GM12878 (cell line): ENCODE data around the gene JMJD7. TPM values are rescaled to one million over a fixed set of nuclear protein-coding genes. Genes with fewer than 3 reads are reported as not detected.
A peak's percentile ranks its signal among the peaks of the same experiment; 100 is the strongest.

ENCODE experiments used
- ATAC-seq: fragments of 200-7000 bp; cut with Tn5 transposase; 3 replicates; pipeline ENCODE4 v1.9.1; 2020; ENCODE audit warnings: mild to moderate bottlenecking, moderate library complexity
- BruUV-seq: library from RNA; stranded (reverse); fragments of 400-500 nt; replicated peaks from 2 replicates; lab custom pipeline; 2021; lab: Mats Ljungman, UMichigan
- CTCF ChIA-PET: fragments of 300-600 bp; sonication (Branson Sonifier 250); formaldehyde crosslinking; extraction: SDS; loops from one replicate; lab custom pipeline; 2021; ENCODE audit warnings: inconsistent platforms; lab: Yijun Ruan, JAX
- POLR2A ChIA-PET: fragments of 350-600 bp; formaldehyde crosslinking; extraction: SDS; loops from one replicate; lab custom pipeline; 2021; ENCODE audit warnings: inconsistent platforms; lab: Charles Lee
- RAD21 ChIA-PET: fragments of 300-600 bp; sonication (Branson Sonifier 250); formaldehyde crosslinking; loops from one replicate; lab custom pipeline; 2023; ENCODE audit warnings: antibody characterized with exemption; ENCODE audit not compliant: unreplicated experiment; lab: Charles Lee
- SMC1A ChIA-PET: fragments of 300-600 bp; sonication (Branson Sonifier 250); formaldehyde crosslinking; loops from one replicate; lab custom pipeline; 2023; ENCODE audit not compliant: unreplicated experiment, uncharacterized antibody; lab: Charles Lee
- DNase-seq: peaks from one replicate; pipeline ENCODE4 v3.0.0-alpha.2; 2011; ENCODE audit warnings: low read depth, low spot score
- FAIRE-seq: peaks from 3 replicates; lab custom pipeline; 2011; peaks lifted over from hg19 to GRCh38; lab: Jason Lieb, UNC
- H2AFZ ChIP-seq: 2 replicates; pipeline ENCODE4 v1.6.0; 2011; ENCODE audit warnings: low read depth, low read length, control low read depth; ENCODE audit not compliant: control insufficient read depth
- H3K27ac ChIP-seq: 2 replicates; pipeline ENCODE4 v1.5.1; 2011; ENCODE audit warnings: control low read depth; ENCODE audit not compliant: control insufficient read depth, insufficient read depth
- H3K27me3 ChIP-seq, 2 experiments: replicated peaks in 1 of 2; 2 replicates each; pipeline versions ENCODE4 v1.6.0 to v1.6.1; 2011; ENCODE audit warnings: low read length in 1 of 2; ENCODE audit not compliant: control insufficient read depth in 2 of 2, insufficient read depth in 2 of 2
- H3K36me3 ChIP-seq, 2 experiments: 2 replicates each; pipeline ENCODE4 v1.5.1; 2011; ENCODE audit warnings: low read length in 1 of 2; ENCODE audit not compliant: control insufficient read depth in 2 of 2, insufficient read depth in 2 of 2
- H3K4me1 ChIP-seq: 2 replicates; pipeline ENCODE4 v1.6.1; 2011; ENCODE audit warnings: mild to moderate bottlenecking, low read length, moderate library complexity, mixed read lengths; ENCODE audit not compliant: control insufficient read depth, insufficient read depth
- H3K4me2 ChIP-seq: 2 replicates; pipeline ENCODE4 v1.6.0; 2011; ENCODE audit warnings: control low read depth; ENCODE audit not compliant: control insufficient read depth, insufficient read depth
- H3K4me3 ChIP-seq: fragments of 200-600 bp; sonication (generic); 2 replicates; pipeline ENCODE4 v1.5.1; 2016
- H3K79me2 ChIP-seq: 2 replicates; pipeline ENCODE4 v1.6.0; 2011; ENCODE audit warnings: low read length; ENCODE audit not compliant: control insufficient read depth, insufficient read depth
- H3K9ac ChIP-seq: 2 replicates; pipeline ENCODE4 v1.8.0; 2011; ENCODE audit warnings: low read length, control low read depth, mixed read lengths; ENCODE audit not compliant: control insufficient read depth, insufficient read depth
- H3K9me3 ChIP-seq: replicated peaks from 3 replicates; pipeline ENCODE4 v1.5.1; 2011; ENCODE audit warnings: mild to moderate bottlenecking, low read length; ENCODE audit not compliant: control insufficient read depth, insufficient read depth
- H4K20me1 ChIP-seq: 2 replicates; pipeline ENCODE4 v1.6.0; 2011; ENCODE audit not compliant: control insufficient read depth, insufficient read depth
- BCLAF1 ChIP-seq: fragments of 450-650 bp; IDR thresholded peaks from 2 replicates; pipeline ENCODE4 v1.6.1; 2017; ENCODE audit warnings: antibody characterized with exemption, mild to moderate bottlenecking, moderate library complexity
- CEBPB ChIP-seq, 2 experiments: fragments of 150-350 bp in 1 of 2; IDR thresholded peaks; 2 replicates each; pipeline ENCODE4 v1.6.1; 2012 to 2014; ENCODE audit warnings: low read depth in 2 of 2, low read length in 2 of 2, borderline replicate concordance in 1 of 2, inconsistent platforms in 1 of 2
- HDGF ChIP-seq: fragments of 450-650 bp; IDR thresholded peaks from 2 replicates; pipeline ENCODE4 v1.6.1; 2016; ENCODE audit warnings: antibody characterized with exemption
- MLLT1 ChIP-seq: fragments of 450-650 bp; IDR thresholded peaks from 2 replicates; pipeline ENCODE4 v1.6.1; 2016; ENCODE audit warnings: mild to moderate bottlenecking
- MTA2 ChIP-seq: fragments of 450-650 bp; IDR thresholded peaks from 2 replicates; pipeline ENCODE4 v1.6.1; 2016; ENCODE audit warnings: low read depth, mild to moderate bottlenecking, moderate library complexity
- PML ChIP-seq: IDR thresholded peaks from 2 replicates; pipeline ENCODE4 v1.6.1; 2012; ENCODE audit warnings: low read length, inconsistent platforms
- POLR2AphosphoS5 ChIP-seq: IDR thresholded peaks from 2 replicates; pipeline ENCODE4 v1.6.1; 2011; ENCODE audit warnings: mild to moderate bottlenecking, low read length, inconsistent platforms
- RB1 ChIP-seq: fragments of 450-650 bp; formaldehyde crosslinking; IDR thresholded peaks from 2 replicates; pipeline ENCODE4 v1.6.1; 2017; ENCODE audit warnings: mild to moderate bottlenecking, borderline replicate concordance
- RELA ChIP-seq: fragments of 450-650 bp; IDR thresholded peaks from 2 replicates; pipeline ENCODE4 v1.8.0; 2014; ENCODE audit warnings: borderline replicate concordance; ENCODE audit not compliant: partially characterized antibody
- RFX5 ChIP-seq: IDR thresholded peaks from 2 replicates; pipeline ENCODE4 v1.6.1; 2011; ENCODE audit warnings: low read depth, low read length, improper control_type of control experiment
- SP1 ChIP-seq: IDR thresholded peaks from one replicate; pipeline ENCODE4 v1.6.1; 2011; ENCODE audit warnings: low read depth, low read length
- SREBF1 ChIP-seq: IDR thresholded peaks from 2 replicates; pipeline ENCODE4 v1.6.1; 2012; ENCODE audit warnings: mild to moderate bottlenecking, low read length
- USF2 ChIP-seq: IDR thresholded peaks from 2 replicates; pipeline ENCODE4 v1.6.1; 2011; ENCODE audit warnings: low read depth, low read length, improper control_type of control experiment, borderline replicate concordance
- ZBED1 ChIP-seq: IDR thresholded peaks from 2 replicates; pipeline ENCODE4 v1.6.1; 2016; ENCODE audit warnings: borderline replicate concordance
- ZBTB11 ChIP-seq: fragments of 450-650 bp; formaldehyde crosslinking; IDR thresholded peaks from 2 replicates; pipeline ENCODE4 v1.5.0; 2022; ENCODE audit warnings: mild to moderate bottlenecking, missing genetic modification characterization
- ZNF24 ChIP-seq: fragments of 450-650 bp; IDR thresholded peaks from 2 replicates; pipeline ENCODE4 v1.6.1; 2017; ENCODE audit warnings: antibody characterized with exemption, mild to moderate bottlenecking
- ZSCAN29 ChIP-seq: fragments of 450-650 bp; IDR thresholded peaks from 2 replicates; pipeline ENCODE4 v1.6.1; 2017; ENCODE audit warnings: mild to moderate bottlenecking, moderate library complexity
- WGBS: methylation state at CpG from one replicate; pipeline ENCODE4 v1.1.6; 2016; ENCODE audit warnings: low lambda C conversion rate; ENCODE audit not compliant: insufficient replicate concordance, insufficient coverage; ENCODE audit errors: missing lambda C conversion rate; 5-methylcytosine and 5-hydroxymethylcytosine counted together
- in situ Hi-C: fragments of 300-500 bp; cut with MboI; formaldehyde crosslinking; loops from 9 replicates; pipeline ENCODE4 v1.14.3; 2018; ENCODE audit warnings: mixed read lengths
- intact Hi-C: fragments of 100-400 bp; cut with micrococcal nuclease; formaldehyde crosslinking; loops from one replicate; pipeline ENCODE4 v1.14.2; 2022; ENCODE audit not compliant: unreplicated experiment
- polyA plus RNA-seq, 11 experiments: library from polyadenylated mRNA; depleted of rRNA in 4 of 11; unstranded in 6 of 11; stranded (reverse) in 5 of 11; fragments of >200 nt; fragmentation: Nextera tagmentation in 4 of 11; fragmentation: Illumina TruSeq in 1 of 11; extraction: Ambion mirVana in 4 of 11; extraction: Trizol in 1 of 11; gene quantifications; 1 replicate in 1 of 11; 2 replicates in 10 of 11; pipeline versions ENCODE4 v1.2.1 to v1.2.3, GENCODE V29; 2011 to 2016; ENCODE audit warnings: inconsistent platforms in 2 of 11, missing spikeins in 2 of 11, low read depth in 1 of 11
- total RNA-seq, 4 experiments: library from RNA; depleted of rRNA in 3 of 4; stranded (reverse); fragments of >200 nt in 3 of 4; fragmentation: Illumina TruSeq in 1 of 4; extraction: Trizol in 1 of 4; gene quantifications; 2 replicates each; pipeline versions ENCODE4 v1.2.1 to v1.2.3, GENCODE V29; 2013 to 2021

JMJD7 gene
- total and polyA plus RNA-seq, 10 of the 15 experiments (the other 5 are each of a cell fraction or from before 2014, with no cell fraction given): 0.79 to 12.2 (median 6.5) TPM

- FAIRE-seq (no peak), ATAC-seq (no peak; the same call in 2 of the 3 replicates), DNase-seq (no peak)
- no peak overlapping the region for H3K27ac ChIP-seq
- H3K9ac ChIP-seq: no peak overlapping the region
- no peaks in the 10 kb centered on the region for H3K27me3 ChIP-seq
- in situ Hi-C loops: no loop called here
- H3K79me2 ChIP-seq: peaks cover 24% of the 10 kb centered on the region
- 100% methylated on average over 3 of the region's 3 CpGs for WGBS
- no peak overlapping the region for H3K4me3 ChIP-seq
- H4K20me1 ChIP-seq: no peaks in the 10 kb centered on the region
- H3K9me3 ChIP-seq: no peaks in the 10 kb centered on the region
- intact Hi-C loops: loop anchor here (2.0 kb wide), 1 partner anchor 15 kb away; the partner anchor contains the start of gene MAPKBP1
- peaks cover 29% of the 10 kb centered on the region for H3K4me1 ChIP-seq
- peak overlapping the region; percentile 67 for H3K4me2 ChIP-seq
- RAD21 ChIA-PET: interaction anchor here (12.8 kb wide), 1 partner anchor 14 kb away, joined by 169 read pairs; the partner anchor contains the start of gene MAPKBP1
- CTCF ChIA-PET: interaction anchor here (2.0 to 12.6 kb wide), 2 partner anchors 15 to 21 kb away, joined by 9 to 179 read pairs; partner anchors contain the start of gene MAPKBP1
- H3K36me3 ChIP-seq: no peaks in the 10 kb centered on the region; a peak in 1 of 4 replicates
- no peak overlapping the region for H2AFZ ChIP-seq
- BruUV-seq: no TSS peak
- POLR2A ChIA-PET: interaction anchor here (1.6 to 12.8 kb wide), 2 partner anchors 10 to 12 kb away, joined by 6 to 170 read pairs; partner anchors contain the start of gene MAPKBP1
- SMC1A ChIA-PET: interaction anchor here (1.5 to 12.8 kb wide), 4 partner anchors 9 to 179 kb away, joined by 3 to 189 read pairs (median 6); partner anchors contain the start of gene MAPKBP1
- no peak for TF ChIP-seq RELA
- TF ChIP-seq BCLAF1: no peak
- no peak for TF ChIP-seq SREBF1
- TF ChIP-seq MTA2: no peak
- no peak for TF ChIP-seq ZSCAN29
- TF ChIP-seq HDGF: no peak
- no peak for TF ChIP-seq ZBED1
- no peak for TF ChIP-seq CEBPB (IDR thresholded peaks at IDR 0.05; ENCODE audit: borderline replicate concordance in 1 of 2, low read depth in 2 of 2, low read length in 2 of 2)
- TF ChIP-seq RB1: no peak
- no peak for TF ChIP-seq ZBTB11 (CRISPR knock-in tag)
- no peak for TF ChIP-seq SP1
- TF ChIP-seq PML: no peak
- TF ChIP-seq USF2: no peak
- no peak for TF ChIP-seq RFX5
- TF ChIP-seq POLR2AphosphoS5: no peak
- TF ChIP-seq ZNF24: no peak
- TF ChIP-seq MLLT1: no peak
Measured at GRCh38 chr15:41790169-41790568, 37.7 kb upstream of the JMJD7 start.
